ENCODE results near the gene POLL.

The POLL gene

DNA sequence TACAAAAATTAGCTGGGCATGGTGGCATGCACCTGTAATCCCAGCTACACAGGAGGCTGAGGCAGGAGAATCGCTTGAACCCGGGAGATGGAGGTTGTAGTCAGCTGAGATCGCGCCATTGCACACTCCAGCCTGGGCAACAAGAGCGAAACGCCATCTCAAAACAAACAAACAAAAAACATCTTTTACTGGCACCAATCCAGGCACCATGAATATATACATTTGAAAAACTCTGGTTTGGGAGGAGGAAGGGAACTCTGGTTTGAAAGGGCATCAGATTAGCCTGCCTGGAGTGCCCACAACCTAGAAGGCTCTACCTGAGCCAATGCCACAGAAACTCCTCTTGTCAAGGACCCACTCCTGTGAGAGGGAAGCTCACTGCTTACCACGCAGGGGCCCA, 15.9 kb downstream of the POLL start:
- Mint-ChIP-seq H3K27ac (no peak overlapping the region), H3K9me3 (no peaks in the 10 kb centered on the region), H3K4me1 (peaks cover 7% of the 10 kb centered on the region), H3K4me3 (no peak overlapping the region), H3K27me3 (peaks cover 28% of the 10 kb centered on the region), H3K36me3 (ENCODE audit: low read depth) (no peaks in the 10 kb centered on the region)
- no peak for DNase-seq
- ATAC-seq = no peak

GRCh38 chr10:101571271-101571925, 16.7 kb downstream of the POLL start:
- H3K4me3 Mint-ChIP-seq = no peak overlapping the region
- H3K27ac Mint-ChIP-seq = no peak overlapping the region
- no peaks in the 10 kb centered on the region for H3K9me3 Mint-ChIP-seq
- H3K4me1 Mint-ChIP-seq = peaks cover 11% of the 10 kb centered on the region
- ATAC-seq (no peak), DNase-seq (no peak)
- H3K27me3 Mint-ChIP-seq = peaks cover 33% of the 10 kb centered on the region
- no peaks in the 10 kb centered on the region for H3K36me3 Mint-ChIP-seq (ENCODE audit: low read depth)

DNA sequence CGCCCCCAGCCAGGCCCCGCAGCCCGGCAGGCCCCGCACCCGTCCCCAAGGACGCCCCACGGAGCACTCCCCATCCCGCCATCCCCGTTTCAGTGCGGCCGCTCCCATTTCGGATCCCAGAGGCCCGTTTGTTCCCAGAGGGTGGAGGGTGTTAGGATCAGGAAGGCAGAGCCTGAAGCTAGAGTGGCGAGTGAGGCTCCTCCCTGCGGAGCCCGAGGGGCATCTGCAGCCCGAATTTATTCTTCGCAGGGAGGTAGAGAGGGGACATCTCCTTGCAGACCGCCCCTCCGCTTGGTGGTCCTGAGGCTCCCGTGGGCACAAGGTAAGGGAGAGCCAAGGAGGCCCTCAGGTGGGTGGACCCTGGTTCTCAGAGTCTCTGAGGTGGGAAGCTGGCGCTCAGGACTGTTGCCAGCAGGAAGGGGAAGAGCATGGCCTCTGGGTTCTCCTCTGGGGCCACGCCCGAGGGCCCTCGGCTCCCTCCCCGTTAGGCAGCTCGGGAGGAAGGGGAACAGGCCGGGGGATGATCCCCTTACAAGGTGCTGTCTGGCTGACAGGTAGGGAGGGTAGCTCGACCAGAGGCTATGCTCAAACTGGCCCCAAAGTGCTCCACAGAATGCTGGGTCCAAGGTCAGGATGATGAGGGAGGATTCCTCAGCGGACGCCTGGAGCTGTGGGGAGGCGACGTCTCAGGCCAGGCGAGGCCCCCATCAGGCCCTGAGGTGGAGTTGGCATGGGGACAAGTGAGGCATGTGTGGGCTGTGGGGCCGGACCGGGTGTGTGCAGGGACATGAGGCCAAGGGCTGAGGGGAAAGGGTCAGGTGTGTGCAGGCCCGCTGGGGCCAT, 17.4 kb downstream of the POLL start:
- no peak for ATAC-seq
- peaks cover 41% of the 10 kb centered on the region for H3K27me3 Mint-ChIP-seq
- H3K9me3 Mint-ChIP-seq = no peaks in the 10 kb centered on the region

GRCh38 chr10:101569622-101570427, 18.2 kb downstream of the POLL start:
- H3K27ac Mint-ChIP-seq = no peak overlapping the region
- DNase-seq = peak; percentile 88
- no peaks in the 10 kb centered on the region for H3K36me3 Mint-ChIP-seq (ENCODE audit: low read depth)
- peak; percentile 73 for ATAC-seq
- H3K27me3 Mint-ChIP-seq = peaks cover 47% of the 10 kb centered on the region
- H3K4me1 Mint-ChIP-seq = peaks cover 14% of the 10 kb centered on the region
- H3K4me3 Mint-ChIP-seq = peak overlapping the region; percentile 70
- H3K9me3 Mint-ChIP-seq = no peaks in the 10 kb centered on the region

More for the DNA sequence above, 17.4 kb downstream of the POLL start:
- no peaks in the 10 kb centered on the region for H3K36me3 Mint-ChIP-seq (ENCODE audit: low read depth)
- H3K27ac Mint-ChIP-seq = no peak overlapping the region
- H3K4me1 Mint-ChIP-seq = peaks cover 14% of the 10 kb centered on the region
- DNase-seq = no peak
- peak overlapping the region; percentile 40 for H3K4me3 Mint-ChIP-seq

DNA sequence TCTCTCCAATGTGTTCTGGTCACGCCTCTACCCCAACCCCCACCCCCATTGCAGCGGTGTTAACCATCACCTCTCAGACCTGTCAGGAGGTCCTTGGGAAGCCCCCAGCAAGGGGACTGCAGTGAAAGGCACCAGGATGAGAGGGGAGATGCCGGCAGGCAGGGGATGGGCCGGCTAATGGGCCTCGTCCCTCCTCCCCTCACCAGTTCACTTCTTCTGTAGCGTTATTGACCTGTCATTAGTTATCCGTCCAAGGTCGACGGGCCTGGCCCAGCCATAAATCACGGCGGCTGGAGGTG, 18.8 kb downstream of the POLL start:
- ATAC-seq (no peak), DNase-seq (no peak)
- H3K9me3 Mint-ChIP-seq = no peaks in the 10 kb centered on the region
- H3K4me1 Mint-ChIP-seq = peaks cover 14% of the 10 kb centered on the region
- H3K27ac Mint-ChIP-seq = no peak overlapping the region
- peak overlapping the region; percentile 70 for H3K4me3 Mint-ChIP-seq
- no peaks in the 10 kb centered on the region for H3K36me3 Mint-ChIP-seq (ENCODE audit: low read depth)
- H3K27me3 Mint-ChIP-seq = peaks cover 50% of the 10 kb centered on the region

DNA sequence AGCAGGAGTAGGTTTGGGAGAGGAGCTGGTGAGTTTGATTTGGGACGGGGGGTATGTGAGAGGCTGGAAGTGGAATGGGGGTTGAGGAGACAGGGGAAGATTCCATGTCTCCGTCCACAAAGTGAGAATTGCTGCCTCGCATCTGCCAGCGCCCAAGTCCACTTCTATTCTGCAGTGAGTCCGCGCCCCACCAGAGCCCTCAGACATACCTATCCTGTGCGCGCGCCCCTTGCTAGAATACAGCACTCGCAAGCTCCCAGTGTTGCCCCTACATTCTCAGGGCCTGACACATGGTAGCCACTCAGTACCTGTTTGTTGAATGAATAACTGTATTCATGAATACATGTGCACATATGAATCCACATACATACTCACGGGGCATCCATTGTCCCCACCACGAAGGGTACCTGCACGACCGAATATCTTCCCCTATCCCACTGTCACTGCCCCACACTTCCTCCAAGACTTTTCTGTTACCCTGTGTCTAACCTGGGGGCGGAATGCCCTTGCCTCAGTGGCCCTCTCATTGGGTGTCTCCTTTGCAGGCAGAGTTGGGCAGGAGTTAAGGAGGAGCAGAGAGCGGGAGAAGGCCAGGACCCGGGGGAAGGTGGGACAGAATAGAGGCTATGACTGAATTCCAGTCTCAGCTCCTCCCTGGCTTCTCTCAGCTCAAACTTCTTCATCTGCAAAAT, 19.9 kb downstream of the POLL start:
- no peak overlapping the region for H3K27ac Mint-ChIP-seq
- H3K4me3 Mint-ChIP-seq = no peak overlapping the region
- peaks cover 14% of the 10 kb centered on the region for H3K4me1 Mint-ChIP-seq
- no peak for DNase-seq
- no peaks in the 10 kb centered on the region for H3K9me3 Mint-ChIP-seq
- no peaks in the 10 kb centered on the region for H3K36me3 Mint-ChIP-seq (ENCODE audit: low read depth)
- ATAC-seq = no peak
- H3K27me3 Mint-ChIP-seq = peaks cover 54% of the 10 kb centered on the region

- no peaks in the 10 kb centered on the region for H3K36me3 Mint-ChIP-seq (ENCODE audit: low read depth)
- no peak overlapping the region for H3K27ac Mint-ChIP-seq
- DNase-seq (no peak), ATAC-seq (no peak)
- no peak overlapping the region for H3K4me3 Mint-ChIP-seq
- peaks cover 14% of the 10 kb centered on the region for H3K4me1 Mint-ChIP-seq
- no peaks in the 10 kb centered on the region for H3K9me3 Mint-ChIP-seq
- H3K27me3 Mint-ChIP-seq = peaks cover 54% of the 10 kb centered on the region
Measured at GRCh38 chr10:101567165-101568006, 20.7 kb downstream of the POLL start.

- Mint-ChIP-seq H3K4me1 (peaks cover 14% of the 10 kb centered on the region), H3K27me3 (peaks cover 54% of the 10 kb centered on the region), H3K4me3 (no peak overlapping the region), H3K27ac (no peak overlapping the region), H3K9me3 (no peaks in the 10 kb centered on the region), H3K36me3 (ENCODE audit: low read depth) (no peaks in the 10 kb centered on the region)
- ATAC-seq (peak; percentile 6), DNase-seq (peak; percentile 18)
Measured at GRCh38 chr10:101566333-101567164, 21.5 kb downstream of the POLL start.

GRCh38 chr10:101565936-101566332, 22.1 kb downstream of the POLL start:
- no peak for DNase-seq
- no peak for ATAC-seq
- no peak overlapping the region for H3K27ac Mint-ChIP-seq
- no peaks in the 10 kb centered on the region for H3K9me3 Mint-ChIP-seq
- no peaks in the 10 kb centered on the region for H3K36me3 Mint-ChIP-seq (ENCODE audit: low read depth)
- H3K27me3 Mint-ChIP-seq = peaks cover 52% of the 10 kb centered on the region
- H3K4me1 Mint-ChIP-seq = peaks cover 14% of the 10 kb centered on the region
- H3K4me3 Mint-ChIP-seq = no peak overlapping the region

- Mint-ChIP-seq H3K4me1 (peaks cover 14% of the 10 kb centered on the region), H3K9me3 (no peaks in the 10 kb centered on the region), H3K4me3 (no peak overlapping the region), H3K27ac (no peak overlapping the region), H3K27me3 (peaks cover 52% of the 10 kb centered on the region), H3K36me3 (ENCODE audit: low read depth) (no peaks in the 10 kb centered on the region)
- ATAC-seq = no peak
- DNase-seq = no peak
Measured at GRCh38 chr10:101565370-101565900, 22.6 kb downstream of the POLL start.

DNA sequence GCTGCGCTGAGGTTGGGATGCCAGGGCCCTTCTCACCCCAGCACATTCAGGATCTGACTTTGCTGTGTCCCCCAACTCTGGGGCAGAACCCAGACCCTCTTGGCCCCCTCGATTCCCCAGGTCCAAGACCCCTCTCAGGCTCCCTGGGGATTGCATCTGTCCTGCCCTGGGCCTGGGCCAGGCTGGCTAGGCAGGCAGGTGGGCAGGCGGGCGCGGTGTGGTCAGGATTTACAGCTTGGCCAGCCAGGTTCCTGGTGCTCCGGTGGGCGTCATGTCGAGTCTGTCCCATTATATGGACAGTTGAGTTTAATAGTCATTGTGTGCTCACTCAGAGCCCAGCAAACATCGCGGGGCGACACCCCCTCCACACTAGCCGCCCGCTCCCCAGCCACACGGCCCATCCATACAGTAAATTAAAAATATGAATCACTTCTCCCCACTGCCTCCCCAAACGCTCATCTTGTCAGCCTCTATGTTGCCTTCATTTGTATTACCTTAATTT, 23.5 kb downstream of the POLL start:
- ATAC-seq = no peak
- Mint-ChIP-seq H3K9me3 (no peaks in the 10 kb centered on the region), H3K36me3 (ENCODE audit: low read depth) (no peaks in the 10 kb centered on the region), H3K4me3 (no peak overlapping the region), H3K27ac (no peak overlapping the region), H3K4me1 (peaks cover 10% of the 10 kb centered on the region), H3K27me3 (peaks cover 49% of the 10 kb centered on the region)
- no peak for DNase-seq

DNA sequence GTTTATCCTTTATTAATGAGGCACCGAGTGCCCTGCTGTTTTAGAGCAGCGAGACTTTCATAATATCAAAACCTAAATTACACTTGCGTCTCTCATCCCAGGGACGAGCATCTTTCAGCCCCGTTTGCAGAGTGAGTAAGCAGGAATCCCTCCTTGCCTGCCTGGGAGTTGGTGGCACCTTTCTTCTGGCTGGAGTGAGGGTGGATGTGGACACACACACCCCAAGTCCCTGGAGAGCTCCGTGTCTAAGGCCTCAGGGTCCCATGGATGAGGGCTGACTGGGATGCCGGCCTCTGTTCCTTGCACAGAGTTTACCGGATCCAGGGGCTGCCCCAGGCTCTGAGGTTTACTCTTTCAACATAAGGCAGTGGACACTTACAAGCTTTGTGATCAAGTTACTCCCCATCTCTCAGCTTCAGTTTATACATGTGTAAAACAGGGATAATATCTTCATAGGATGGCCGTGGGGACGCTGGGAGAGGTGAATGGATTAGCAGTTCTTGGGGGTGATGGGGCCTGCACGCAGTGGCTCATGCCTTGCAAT, 24.5 kb downstream of the POLL start:
- Mint-ChIP-seq H3K4me3 (no peak overlapping the region), H3K9me3 (no peaks in the 10 kb centered on the region), H3K27me3 (peaks cover 40% of the 10 kb centered on the region), H3K4me1 (peaks cover 10% of the 10 kb centered on the region), H3K27ac (no peak overlapping the region), H3K36me3 (ENCODE audit: low read depth) (no peaks in the 10 kb centered on the region)
- no peak for DNase-seq
- no peak for ATAC-seq
